ENCODE results near the gene SMIM41. TPM values are rescaled to one million over a fixed set of nuclear protein-coding genes. Genes with fewer than 3 reads are reported as not detected.

The SMIM41 gene
- polyA plus RNA-seq, 1 donor from 2014 or later: not detected

- Histone ChIP-seq H3K9ac (ENCODE audit: low read length) (no peak overlapping the region), H3K79me2 (replicated peaks; ENCODE audit: insufficient read depth, low read length) (peaks cover 24% of the 10 kb centered on the region), H3K36me3 (ENCODE audit: insufficient read depth, low read length) (no peaks in the 10 kb centered on the region)
Observed at GRCh38 chr12:52073531-52074381, 5.7 kb upstream of the SMIM41 start.

DNA sequence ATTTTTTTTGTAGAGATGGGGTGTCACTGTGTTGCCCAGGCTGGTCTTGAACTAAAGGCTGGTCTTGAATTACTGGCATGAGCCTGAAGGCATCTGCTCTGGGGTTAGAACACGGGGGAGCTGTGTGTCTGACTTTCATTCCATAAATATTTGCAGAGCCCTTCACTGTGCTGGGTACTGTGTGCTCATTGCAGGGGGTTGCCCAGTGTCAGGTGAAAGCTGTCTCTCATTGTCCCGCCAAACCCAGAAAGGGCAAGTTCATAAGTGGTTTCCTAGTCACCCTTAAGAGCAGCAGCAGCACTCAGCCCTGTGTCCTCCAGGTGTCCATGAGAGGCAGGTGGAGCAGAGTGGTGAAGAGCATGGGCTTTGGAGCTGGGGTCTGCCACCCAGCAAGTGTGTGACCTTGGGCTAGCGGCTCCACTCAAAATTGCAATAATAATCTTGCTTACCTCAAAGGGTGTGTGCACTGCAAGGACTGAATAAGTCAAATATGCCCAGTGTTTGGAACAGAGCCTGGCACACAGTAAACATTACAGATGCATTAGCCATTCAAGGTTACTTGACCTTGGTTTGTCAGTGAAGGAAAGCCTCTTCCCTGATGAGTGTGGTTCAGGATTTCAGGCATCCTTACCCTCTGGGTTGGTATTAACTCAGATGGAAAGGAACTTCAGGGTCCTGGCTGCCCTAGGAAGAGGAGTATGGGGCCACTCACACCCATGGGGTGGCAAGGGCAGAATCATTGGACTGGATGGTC lies 4.4 kb upstream of the SMIM41 start:
- no peaks in the 10 kb centered on the region for H3K36me3 ChIP-seq (ENCODE audit: insufficient read depth, low read length)
- no peaks in the 10 kb centered on the region for H3K9me2 ChIP-seq (ENCODE audit: insufficient read depth, low read length)
- H3K27ac ChIP-seq (ENCODE audit: low read length): no peak overlapping the region
- no peaks in the 10 kb centered on the region for H3F3A ChIP-seq (ENCODE audit: insufficient read depth, low read length, poor library complexity, severe bottlenecking)
- peaks cover 23% of the 10 kb centered on the region for H3K79me2 ChIP-seq (replicated peaks; ENCODE audit: insufficient read depth, low read length)
- H4K20me1 ChIP-seq (ENCODE audit: insufficient read depth): no peaks in the 10 kb centered on the region
- no peak overlapping the region for H2AFZ ChIP-seq (ENCODE audit: low read depth, low read length)
- H3K4me2 ChIP-seq (ENCODE audit: low read length): no peak overlapping the region
- no peak overlapping the region for H3K9ac ChIP-seq (ENCODE audit: low read length)
- no peak for TF ChIP-seq RAD21 (conservative IDR thresholded peaks at IDR 0.05)
- H3K4me3 ChIP-seq (ENCODE audit: low read length): no peak overlapping the region
- no peaks in the 10 kb centered on the region for H3K9me3 ChIP-seq (ENCODE audit: low read length)
- no peaks in the 10 kb centered on the region for H3K27me3 ChIP-seq (ENCODE audit: insufficient read depth, low read depth, low read length)

More at GRCh38 chr12:52073531-52074381, 5.7 kb upstream of the SMIM41 start:
- TF ChIP-seq POLR2AphosphoS5 (IDR thresholded peaks at IDR 0.05): no peak
- no peak for TF ChIP-seq EP300 (conservative IDR thresholded peaks at IDR 0.05; ENCODE audit: poor library complexity, severe bottlenecking)
- no peak for TF ChIP-seq MXI1 (conservative IDR thresholded peaks at IDR 0.05; ENCODE audit: poor library complexity, severe bottlenecking)
- no peak for TF ChIP-seq RAD21 (conservative IDR thresholded peaks at IDR 0.05)
- H2AFZ ChIP-seq (ENCODE audit: low read depth, low read length): no peak overlapping the region
- no peaks in the 10 kb centered on the region for H3K9me2 ChIP-seq (ENCODE audit: insufficient read depth, low read length)
- H4K20me1 ChIP-seq (ENCODE audit: insufficient read depth): no peaks in the 10 kb centered on the region
- no peaks in the 10 kb centered on the region for H3K9me3 ChIP-seq (ENCODE audit: low read length)
- H3F3A ChIP-seq (ENCODE audit: insufficient read depth, low read length, poor library complexity, severe bottlenecking): peaks cover 4% of the 10 kb centered on the region
- H3K4me2 ChIP-seq (ENCODE audit: low read length): no peak overlapping the region
- no peaks in the 10 kb centered on the region for H3K27me3 ChIP-seq (ENCODE audit: insufficient read depth, low read depth, low read length)
- no peak overlapping the region for H3K27ac ChIP-seq (ENCODE audit: low read length)
- no peak overlapping the region for H3K4me3 ChIP-seq (ENCODE audit: low read length)

- Histone ChIP-seq H3K27me3 (ENCODE audit: insufficient read depth, low read depth, low read length) (no peaks in the 10 kb centered on the region), H3K36me3 (ENCODE audit: insufficient read depth, low read length) (no peaks in the 10 kb centered on the region), H2AFZ (ENCODE audit: low read depth, low read length) (no peak overlapping the region), H4K20me1 (ENCODE audit: insufficient read depth) (no peaks in the 10 kb centered on the region), H3F3A (ENCODE audit: insufficient read depth, low read length, poor library complexity, severe bottlenecking) (no peaks in the 10 kb centered on the region), H3K4me3 (ENCODE audit: low read length) (no peak overlapping the region), H3K27ac (ENCODE audit: low read length) (no peak overlapping the region), H3K9me2 (ENCODE audit: insufficient read depth, low read length) (no peaks in the 10 kb centered on the region), H3K4me2 (ENCODE audit: low read length) (no peak overlapping the region), H3K9ac (ENCODE audit: low read length) (no peak overlapping the region), H3K79me2 (replicated peaks; ENCODE audit: insufficient read depth, low read length) (peaks cover 7% of the 10 kb centered on the region), H3K9me3 (ENCODE audit: low read length) (no peaks in the 10 kb centered on the region)
- TF ChIP-seq CTCF (IDR thresholded peaks at IDR 0.05; ENCODE audit: poor library complexity, severe bottlenecking): no peak
- TF ChIP-seq TAF1 (IDR thresholded peaks at IDR 0.05; ENCODE audit: low read depth): no peak
- TF ChIP-seq SMC3 (conservative IDR thresholded peaks at IDR 0.05; ENCODE audit: poor library complexity): no peak
- TF ChIP-seq EP300 (conservative IDR thresholded peaks at IDR 0.05; ENCODE audit: poor library complexity, severe bottlenecking): no peak
- TF ChIP-seq EZH2 (IDR thresholded peaks at IDR 0.05; ENCODE audit: borderline replicate concordance, insufficient read depth, low read length, poor library complexity, severe bottlenecking): no peak
- no peak for TF ChIP-seq MXI1 (conservative IDR thresholded peaks at IDR 0.05; ENCODE audit: poor library complexity, severe bottlenecking)
- TF ChIP-seq REST (IDR thresholded peaks at IDR 0.05; ENCODE audit: borderline replicate concordance): no peak
- no peak for TF ChIP-seq POLR2AphosphoS5 (IDR thresholded peaks at IDR 0.05)
- TF ChIP-seq RAD21 (conservative IDR thresholded peaks at IDR 0.05): no peak
Observed at GRCh38 chr12:52076811-52077210, 2.7 kb upstream of the SMIM41 start.
